ENCODE data around the gene NCOA6. TPM values are rescaled to one million over a fixed set of nuclear protein-coding genes. Genes with fewer than 3 reads are reported as not detected.
A peak's percentile ranks its signal among the peaks of the same experiment; 100 is the strongest.

NCOA6 gene
- polyA plus RNA-seq, 10 donors, result 21.0 to 33.0 (median 25.9) TPM

DNA sequence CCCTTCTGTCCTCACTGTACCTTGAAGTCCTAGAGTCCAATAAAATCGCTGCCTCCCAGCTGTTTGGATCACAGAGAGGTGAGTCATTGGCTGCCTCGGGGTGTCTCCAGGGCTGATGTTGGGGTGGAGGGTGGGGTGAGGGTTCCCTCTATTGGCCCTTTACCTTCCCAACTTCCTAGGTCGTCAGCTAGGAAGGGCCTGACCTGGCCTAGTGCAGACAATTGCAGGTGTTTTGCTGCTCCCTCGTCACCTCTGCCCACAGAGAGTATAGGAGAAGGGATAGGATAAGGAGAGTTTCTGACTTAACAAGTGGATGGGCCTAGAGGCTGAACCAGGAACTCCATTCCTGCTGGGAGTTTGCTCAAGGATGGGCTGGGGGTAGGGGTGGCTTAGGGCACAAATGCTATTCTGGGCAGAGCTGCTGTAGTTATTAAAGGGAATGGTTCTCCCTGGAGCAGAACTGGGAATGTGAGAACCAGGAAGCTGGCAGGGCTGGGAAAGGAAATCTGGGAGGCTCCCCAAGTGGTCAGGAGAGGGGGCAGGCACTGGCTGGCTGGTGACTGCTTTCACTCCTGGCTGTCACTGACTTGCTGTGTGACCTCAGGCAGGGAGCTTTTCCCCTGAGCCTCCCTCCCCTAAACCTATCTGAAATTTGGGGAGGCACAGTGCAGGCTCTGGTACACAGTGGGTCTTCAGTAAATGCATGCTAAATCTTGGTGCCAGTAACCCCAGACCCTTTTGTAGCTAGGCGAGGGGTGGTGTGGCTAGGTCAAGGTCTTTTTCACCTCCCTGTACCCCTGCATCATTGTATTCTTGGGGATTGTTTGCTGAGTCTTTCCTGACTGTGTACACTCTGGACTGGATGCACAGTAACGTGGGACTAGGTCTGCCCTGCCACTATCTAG lies 119.8 kb downstream of the NCOA6 start:
- DNase-seq, result no peak

GRCh38 chr20:34705008-34705396 lies 120.4 kb downstream of the NCOA6 start:
- DNase-seq, result no peak

DNA sequence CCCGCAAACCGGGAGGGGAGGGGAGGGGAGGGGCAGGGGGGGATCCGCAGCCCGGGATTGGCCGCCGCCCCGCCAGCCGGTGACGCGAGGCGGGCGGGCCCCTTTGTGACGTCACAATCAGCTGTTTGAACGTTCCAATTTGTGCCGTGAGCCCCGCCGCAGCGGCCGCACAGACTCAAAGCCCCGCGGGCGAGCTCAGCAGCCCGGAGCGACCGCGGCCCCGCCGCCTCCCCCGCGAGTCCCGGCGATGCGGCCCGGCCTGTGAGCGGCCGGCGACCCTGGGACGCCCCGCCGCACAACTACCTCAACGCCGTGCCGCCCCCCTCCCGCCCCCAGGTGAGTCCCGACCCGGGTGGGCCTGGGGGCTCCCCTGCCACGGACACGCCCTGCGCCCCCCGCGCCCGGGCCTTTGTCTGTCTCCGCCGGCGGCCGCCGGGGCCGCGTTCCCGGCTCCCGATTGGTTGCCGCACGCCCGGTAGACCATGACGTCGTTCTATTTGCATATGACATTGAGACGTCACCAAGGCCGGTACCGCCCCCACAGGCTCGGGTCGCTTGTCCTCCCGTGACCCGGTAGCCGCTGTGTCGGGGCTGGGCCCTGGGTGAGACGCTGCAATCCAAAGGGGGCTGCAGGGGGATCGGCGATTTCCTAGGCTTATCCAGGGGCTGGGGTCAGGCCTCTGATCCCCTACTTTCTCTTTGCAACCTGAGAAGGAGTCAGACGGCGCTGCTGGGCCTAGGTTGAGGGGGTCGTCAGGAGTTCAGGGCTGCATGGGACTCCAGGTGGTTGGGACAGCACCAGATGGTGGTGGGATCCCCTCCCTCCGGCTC lies 121.1 kb downstream of the NCOA6 start, which contains the start of gene TP53INP2:
TSS of gene TP53INP2 (plus strand) at position 168 of the 831 bp plus-strand sequence. CDS start 4,396 bp downstream, outside the sequence.
- DNase-seq, result peak; percentile 77 to 91 (median 88)

GRCh38 chr20:34703424-34704176 lies 121.9 kb downstream of the NCOA6 start:
- DNase-seq, result peak in 2 of 3 donors; percentile 4 to 26

DNA sequence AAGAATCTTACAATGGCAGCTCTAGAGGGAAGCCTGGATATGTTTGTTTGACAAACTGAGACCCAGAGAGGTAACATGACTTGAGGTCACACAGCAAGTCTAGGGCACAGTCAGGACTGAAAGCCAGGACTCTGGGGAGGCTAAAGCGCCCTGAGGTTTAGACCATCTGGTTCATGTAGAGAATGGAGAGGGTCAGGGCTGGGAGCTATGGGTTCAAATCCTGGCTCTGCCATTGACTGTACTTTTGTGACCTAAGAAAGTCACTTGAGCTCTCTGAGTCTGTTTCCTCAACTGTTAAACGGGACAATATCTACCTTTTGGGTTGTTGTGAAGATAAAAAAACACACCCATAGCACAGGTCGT lies 122.4 kb downstream of the NCOA6 start:
- no peak for DNase-seq

DNA sequence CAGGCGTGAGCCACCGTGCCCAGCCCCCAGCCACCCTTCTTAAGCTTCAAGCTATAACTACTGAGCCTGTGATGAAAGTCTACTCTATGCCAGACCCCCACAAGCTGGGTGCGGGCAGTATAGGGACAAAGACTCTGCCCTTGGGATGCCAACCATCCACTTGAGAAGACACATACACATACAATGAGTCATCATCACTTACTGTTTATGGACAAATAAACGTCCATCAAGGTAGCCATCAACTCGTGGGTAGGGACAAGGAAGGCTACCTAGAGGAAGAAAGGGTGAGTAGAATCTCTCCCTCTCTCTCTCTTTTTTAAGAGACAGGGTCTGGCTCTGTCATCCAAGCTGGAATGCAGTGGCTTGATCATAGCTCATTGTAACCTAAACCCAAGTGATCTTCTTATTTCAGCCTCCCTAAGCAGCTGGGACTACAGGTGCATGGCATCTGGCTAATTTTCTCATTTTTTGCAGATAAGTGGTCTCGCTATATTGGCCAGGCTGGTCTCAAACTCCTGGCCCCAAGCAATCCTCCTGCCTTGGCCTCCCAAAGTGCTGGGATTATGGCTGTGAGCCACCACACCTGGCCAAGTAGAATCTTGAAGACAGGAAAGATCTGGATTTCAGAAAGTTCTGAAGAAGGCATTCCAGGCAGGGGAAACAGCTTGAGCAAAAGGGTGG lies 123.9 kb downstream of the NCOA6 start:
- DNase-seq, result no peak

GRCh38 chr20:34693414-34693813 lies 132.0 kb downstream of the NCOA6 start:
- no peak for DNase-seq

- no peak for DNase-seq
Measured at GRCh38 chr20:34691838-34692237, 133.6 kb downstream of the NCOA6 start.

DNA sequence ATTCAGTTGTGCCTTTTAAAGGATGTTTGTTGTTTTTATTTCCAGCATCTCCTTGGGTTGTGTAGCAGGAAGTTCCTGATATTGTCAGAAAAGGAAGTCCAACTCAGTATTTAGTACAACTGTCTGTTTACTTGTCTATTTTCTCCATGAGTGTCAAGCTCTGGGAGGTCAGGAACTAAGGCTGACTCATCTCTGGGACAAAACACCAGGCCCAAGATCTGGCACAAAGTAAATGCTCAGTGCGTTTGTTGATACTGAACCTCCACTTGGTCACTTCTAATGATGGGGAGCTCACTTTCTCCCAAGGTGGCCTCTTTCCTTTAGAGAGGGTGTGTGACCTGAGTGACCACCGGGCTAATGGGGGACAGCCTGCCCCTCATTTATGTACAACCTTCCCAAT lies 136.0 kb downstream of the NCOA6 start:
- DNase-seq, result no peak

- DNase-seq, result no peak
Measured at GRCh38 chr20:34683667-34684066, 141.8 kb downstream of the NCOA6 start.

DNA sequence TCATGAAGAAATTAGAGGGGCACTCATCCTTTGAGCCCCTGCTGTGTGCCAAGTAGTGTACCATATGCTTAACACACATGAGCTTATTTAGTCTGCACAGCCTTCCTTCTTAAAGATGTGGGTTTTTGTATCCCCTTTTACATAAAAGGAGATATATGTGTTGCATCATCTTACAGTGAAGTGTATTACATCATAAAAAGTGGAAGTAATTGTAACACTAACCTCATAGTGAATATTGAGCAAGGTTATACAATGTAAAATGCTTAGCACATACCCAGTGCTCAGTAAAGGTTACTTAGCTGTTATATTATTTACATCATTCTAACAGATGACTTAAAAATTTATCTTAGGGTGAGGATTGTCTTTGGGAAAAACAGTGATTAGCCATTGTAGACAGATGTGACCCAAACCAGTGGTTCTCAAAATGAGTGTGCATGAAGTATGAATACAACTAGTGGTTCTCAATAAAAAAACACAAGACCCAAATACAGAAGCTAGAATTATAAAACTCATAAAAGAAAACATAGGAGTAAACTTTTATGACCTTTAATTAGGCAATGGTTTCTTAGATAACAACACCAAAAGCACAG lies 144.8 kb downstream of the NCOA6 start:
- DNase-seq, result no peak

- peak; percentile 94 to 99 (median 97) for DNase-seq
Measured at GRCh38 chr20:34676642-34677373, 148.6 kb downstream of the NCOA6 start, which contains the start of gene PIGU. Gene PIGU (minus strand): TSS chr20:34677092. CDS start chr20:34677085, 7 bp downstream.

GRCh38 chr20:34675993-34676641 lies 149.3 kb downstream of the NCOA6 start:
- peak in 1 of 3 donors; percentile 82 for DNase-seq

- DNase-seq, result no peak
Measured at GRCh38 chr20:34675561-34675960, 149.9 kb downstream of the NCOA6 start.

DNA sequence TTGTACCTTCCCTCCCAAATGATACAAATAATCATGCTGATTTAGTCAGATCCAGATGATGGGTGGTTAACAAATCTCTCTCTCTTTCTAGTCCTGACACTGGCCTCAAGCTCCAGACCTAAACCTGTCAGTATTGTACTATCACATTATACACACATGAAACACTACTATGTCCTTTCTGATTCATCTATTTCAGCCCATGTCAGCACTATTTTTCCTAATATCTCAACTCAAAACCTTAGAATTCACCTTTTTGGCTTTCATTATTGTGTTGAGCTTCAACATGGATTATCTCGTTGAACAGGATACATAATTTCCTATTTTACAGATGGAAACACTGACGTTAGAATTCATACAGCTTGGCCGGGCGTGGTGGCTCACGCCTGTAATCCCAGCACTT lies 152.0 kb downstream of the NCOA6 start:
- no peak for DNase-seq

- no peak for DNase-seq
Measured at GRCh38 chr20:34669094-34669493, 156.4 kb downstream of the NCOA6 start.

Measured in muscle of back (tissue), 11 donors.